Immature natural killer cell (primary cell): ENCODE results near the gene WDR49. TPM values are rescaled to one million over a fixed set of nuclear protein-coding genes. Genes with fewer than 3 reads are reported as not detected.
"Not testable (repeated sequence)": the region's sequence is repeated elsewhere in the genome, so short reads cannot be mapped to it uniquely, and the experiment has no call there.

Source experiments
- DNase-seq, 3 donors: peaks; one replicate each; pipeline ENCODE4 v3.0.0; 2022; ENCODE audit warnings: mixed read lengths in 1 of 3
- H3K27ac Mint-ChIP-seq, 6 donors: one replicate each; pipeline ENCODE4 v1.8.0; 2020; ENCODE audit warnings: mixed read lengths in 6 of 6, mild to moderate bottlenecking in 5 of 6, inconsistent platforms in 4 of 6, moderate library complexity in 3 of 6
- H3K27me3 Mint-ChIP-seq, 3 donors: one replicate each; pipeline ENCODE4 v1.8.0; 2020 to 2021; ENCODE audit warnings: low read depth in 3 of 3, mild to moderate bottlenecking in 3 of 3, mixed read lengths in 3 of 3, moderate library complexity in 3 of 3, inconsistent platforms in 1 of 3
- H3K36me3 Mint-ChIP-seq, 3 donors: one replicate each; pipeline ENCODE4 v1.8.0; 2020; ENCODE audit warnings: mixed read lengths in 3 of 3, inconsistent platforms in 2 of 3, mild to moderate bottlenecking in 2 of 3
- H3K4me1 Mint-ChIP-seq, 2 donors: one replicate each; pipeline ENCODE4 v1.8.0; 2020; ENCODE audit warnings: inconsistent platforms in 2 of 2, mild to moderate bottlenecking in 2 of 2, mixed read lengths in 2 of 2, moderate library complexity in 1 of 2
- H3K4me3 Mint-ChIP-seq, 5 donors: one replicate each; pipeline ENCODE4 v1.8.0; 2020; ENCODE audit warnings: mild to moderate bottlenecking in 5 of 5, mixed read lengths in 5 of 5, inconsistent platforms in 3 of 5, moderate library complexity in 3 of 5
- H3K9me3 Mint-ChIP-seq, 6 donors: one replicate each; pipeline ENCODE4 v1.8.0; 2020; ENCODE audit warnings: mild to moderate bottlenecking in 6 of 6, mixed read lengths in 6 of 6, inconsistent platforms in 4 of 6, moderate library complexity in 3 of 6
- polyA plus RNA-seq, 3 donors: library from polyadenylated mRNA; unstranded; fragments of 300-500 nt; fragmentation: Illumina TruSeq; gene quantifications; one replicate each; pipeline ENCODE4 v1.2.3, GENCODE V29; 2021

The WDR49 gene
- polyA plus RNA-seq, 3 donors from 2014 or later = 0.21 TPM; not detected in 2

DNA sequence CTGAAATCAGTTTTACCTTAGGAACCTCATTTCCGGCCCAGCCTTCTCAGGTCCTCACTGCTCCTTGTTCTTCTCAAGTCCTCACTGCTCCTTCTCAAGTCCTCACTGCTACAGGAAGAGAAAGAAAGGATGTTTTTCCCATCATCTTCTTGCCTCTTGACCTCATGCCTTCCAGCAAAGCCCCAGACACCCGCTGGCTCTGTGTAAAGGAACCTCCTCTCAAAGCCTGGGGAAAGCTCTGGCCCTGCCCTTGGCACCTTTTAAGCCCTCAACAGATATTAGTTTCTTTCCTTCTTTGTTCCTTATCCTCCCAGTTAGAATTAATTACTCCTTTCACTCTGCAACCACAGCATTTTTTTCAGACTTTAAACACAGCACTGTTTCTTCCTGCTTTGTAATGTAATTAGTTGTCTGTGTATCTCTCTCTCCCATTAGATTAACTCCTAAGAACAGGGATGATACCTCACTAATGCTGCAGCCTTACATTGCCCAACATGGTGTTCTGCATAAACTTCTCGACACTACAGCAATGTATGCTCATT lies 4.0 kb upstream of the WDR49 start:
- Mint-ChIP-seq H3K4me1 (peaks cover 8 to 10% of the 10 kb centered on the region in 2 donors), H3K27ac (no peak overlapping the region), H3K9me3 (no peaks in the 10 kb centered on the region), H3K4me3 (no peak overlapping the region), H3K36me3 (no peaks in the 10 kb centered on the region), H3K27me3 (peaks cover 2 to 5% (median 3%) of the 10 kb centered on the region in 3 donors)
- DNase-seq = no peak

DNA sequence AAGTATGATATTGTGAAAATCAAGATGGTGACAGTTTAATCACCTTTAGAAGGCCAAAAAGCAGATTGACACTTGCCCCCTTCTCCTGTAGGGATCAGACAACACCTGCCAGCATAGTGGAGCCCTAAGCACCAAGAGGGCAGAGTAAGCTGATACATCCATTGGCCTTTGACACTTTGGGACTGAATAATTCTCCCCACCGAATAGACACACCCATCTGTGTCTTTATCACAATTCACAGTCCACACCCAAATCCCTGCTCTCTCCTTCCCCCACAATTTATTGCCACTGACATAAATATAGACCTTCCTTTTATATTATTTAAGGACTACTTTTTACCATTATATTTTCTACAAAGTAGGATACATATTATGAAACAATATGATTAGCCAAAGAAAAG lies 3.1 kb upstream of the WDR49 start:
- Mint-ChIP-seq H3K4me3 (no peak overlapping the region), H3K9me3 (no peaks in the 10 kb centered on the region), H3K27me3 (peaks cover 2 to 5% (median 3%) of the 10 kb centered on the region in 3 donors), H3K4me1 (peaks cover 9 to 14% of the 10 kb centered on the region in 2 donors), H3K27ac (peak overlapping the region in 1 of 6 donors; percentile 4), H3K36me3 (no peaks in the 10 kb centered on the region)
- no peak for DNase-seq

DNA sequence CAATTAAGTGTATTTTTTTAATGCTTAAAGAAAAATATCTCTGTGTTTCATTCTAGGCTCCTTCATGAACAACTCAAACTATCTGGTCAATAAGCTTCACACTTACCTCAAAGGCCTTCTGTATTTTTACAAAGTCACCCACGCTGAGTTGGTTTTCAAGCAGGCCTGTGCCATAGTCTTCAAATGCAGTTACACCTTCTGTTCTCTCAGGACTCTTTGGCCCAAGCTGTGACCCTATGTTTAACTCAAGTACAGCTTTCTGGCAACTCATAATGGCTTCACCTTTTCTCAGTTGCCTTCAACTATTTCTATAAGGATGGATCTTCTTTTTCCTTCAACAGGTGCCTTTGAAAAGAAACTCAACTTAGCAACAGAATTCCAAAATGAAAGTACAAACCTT lies 587 bp downstream of the WDR49 start:
- no peaks in the 10 kb centered on the region for H3K36me3 Mint-ChIP-seq
- H3K9me3 Mint-ChIP-seq = peaks cover 0 to 2% (median 0%) of the 10 kb centered on the region in 6 donors
- peak overlapping the region in 5 of 6 donors; percentile 9 to 48 (median 26) for H3K27ac Mint-ChIP-seq
- peak overlapping the region in 4 of 5 donors; percentile 11 to 34 (median 30) for H3K4me3 Mint-ChIP-seq
- H3K27me3 Mint-ChIP-seq = peaks cover 0 to 5% (median 2%) of the 10 kb centered on the region in 3 donors
- H3K4me1 Mint-ChIP-seq = peaks cover 40 to 46% of the 10 kb centered on the region in 2 donors
- no peak for DNase-seq

DNA sequence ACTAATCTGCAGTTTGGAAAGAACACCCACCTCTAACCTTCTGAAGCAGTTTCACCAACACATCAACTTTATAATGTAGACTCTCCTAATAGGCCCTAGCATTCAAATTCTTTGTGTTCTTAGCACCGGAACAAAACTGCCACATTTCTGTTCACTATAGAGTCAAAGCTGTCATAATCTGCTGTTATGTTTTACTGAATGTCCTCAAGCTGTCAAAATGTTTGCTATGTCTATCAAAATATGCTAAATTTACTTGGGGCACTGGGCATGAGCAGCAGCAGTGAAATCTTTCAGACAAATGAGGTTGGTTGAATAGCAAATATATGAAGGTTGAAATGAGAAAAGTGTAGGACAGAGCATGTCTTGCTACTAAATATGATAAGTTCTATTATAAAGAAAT lies 1.9 kb downstream of the WDR49 start:
- H3K4me3 Mint-ChIP-seq = peak overlapping the region in 1 of 5 donors; percentile 27
- peaks cover 40 to 46% of the 10 kb centered on the region in 2 donors for H3K4me1 Mint-ChIP-seq
- peaks cover 0 to 2% (median 0%) of the 10 kb centered on the region in 6 donors for H3K9me3 Mint-ChIP-seq
- peaks cover 0 to 4% (median 2%) of the 10 kb centered on the region in 3 donors for H3K27me3 Mint-ChIP-seq
- no peak overlapping the region for H3K27ac Mint-ChIP-seq
- H3K36me3 Mint-ChIP-seq = no peaks in the 10 kb centered on the region
- DNase-seq = no peak

DNA sequence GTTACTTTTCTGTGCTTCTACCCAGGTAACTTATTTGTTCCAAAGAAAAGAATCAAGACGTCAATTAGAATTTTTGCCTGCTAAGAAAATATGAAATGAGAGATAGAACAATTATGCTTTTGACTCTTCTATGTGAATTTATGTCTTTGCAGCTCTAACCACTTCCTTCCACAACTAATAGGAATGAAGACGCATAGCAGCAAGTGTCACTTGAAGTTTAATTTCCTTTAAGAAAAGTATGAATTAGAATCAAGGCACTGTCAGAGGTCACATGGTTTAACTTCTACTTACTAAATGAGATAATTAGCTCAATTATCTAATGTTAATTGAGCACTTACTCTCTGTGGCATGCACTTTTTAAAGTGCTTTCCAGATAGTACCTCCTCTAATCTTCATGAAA lies 3.3 kb downstream of the WDR49 start:
- Mint-ChIP-seq H3K36me3 (peaks cover 0 to 7% (median 6%) of the 10 kb centered on the region in 3 donors), H3K4me1 (peaks cover 40 to 46% of the 10 kb centered on the region in 2 donors), H3K4me3 (peak overlapping the region; percentile 56 to 74 (median 68)), H3K27ac (peak overlapping the region; percentile 33 to 78 (median 67)), H3K9me3 (peaks cover 0 to 2% (median 2%) of the 10 kb centered on the region in 6 donors), H3K27me3 (peaks cover 0 to 3% (median 0%) of the 10 kb centered on the region in 3 donors)
- peak in 2 of 3 donors; percentile 6 to 18 for DNase-seq

DNA sequence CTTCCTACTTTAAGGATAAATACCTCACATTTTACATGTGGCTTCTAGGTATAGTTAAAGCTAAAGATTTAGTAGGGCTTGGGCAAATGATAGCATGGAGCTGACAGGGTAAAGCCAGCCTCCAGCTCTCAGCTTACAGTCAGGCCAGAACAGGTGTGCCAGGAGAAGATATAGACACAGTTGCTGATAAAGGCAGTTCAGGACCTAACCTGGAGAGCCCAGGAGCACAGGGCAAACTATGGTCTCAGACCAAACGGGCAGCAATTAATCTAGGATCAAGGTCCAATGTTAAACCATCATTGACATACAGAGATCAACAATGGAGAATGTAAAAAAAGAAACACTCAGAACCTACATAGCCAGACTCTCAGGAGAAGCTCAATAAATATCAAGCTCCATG lies 4.0 kb downstream of the WDR49 start:
- Mint-ChIP-seq H3K9me3 (peaks cover 0 to 5% (median 2%) of the 10 kb centered on the region in 6 donors), H3K4me3 (peak overlapping the region; percentile 56 to 74 (median 68)), H3K27me3 (peaks cover 0 to 3% (median 0%) of the 10 kb centered on the region in 3 donors), H3K27ac (peak overlapping the region in 5 of 6 donors; percentile 17 to 78 (median 67)), H3K36me3 (peaks cover 0 to 8% (median 7%) of the 10 kb centered on the region in 3 donors), H3K4me1 (peaks cover 40 to 46% of the 10 kb centered on the region in 2 donors)
- no peak for DNase-seq

DNA sequence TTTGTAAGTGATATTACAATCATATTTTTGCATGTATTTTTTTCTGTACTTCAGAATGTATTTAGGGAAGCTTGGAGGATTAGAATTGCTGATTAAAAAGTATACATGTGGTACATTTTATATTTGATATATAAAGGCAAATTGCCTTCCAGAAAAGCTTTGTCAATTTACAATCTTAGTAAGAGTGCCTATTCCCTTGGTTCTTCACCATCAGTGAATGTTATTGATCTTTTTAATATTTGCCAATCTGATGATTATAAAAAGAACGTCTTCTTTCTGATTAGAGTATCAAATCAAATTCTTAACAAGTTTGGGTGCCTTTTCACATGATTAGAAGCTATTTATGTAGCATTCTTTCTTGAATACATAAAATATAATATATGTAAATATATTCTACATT lies 9.1 kb downstream of the WDR49 start:
- peaks cover 0 to 2% (median under 1%) of the 10 kb centered on the region in 3 donors for H3K27me3 Mint-ChIP-seq
- no peak overlapping the region for H3K4me3 Mint-ChIP-seq
- DNase-seq = no peak
- peaks cover 0 to 12% (median 1%) of the 10 kb centered on the region in 6 donors for H3K9me3 Mint-ChIP-seq
- H3K36me3 Mint-ChIP-seq = peaks cover 0 to 11% (median 7%) of the 10 kb centered on the region in 3 donors
- peaks cover 8 to 10% of the 10 kb centered on the region in 2 donors for H3K4me1 Mint-ChIP-seq
- no peak overlapping the region for H3K27ac Mint-ChIP-seq

DNA sequence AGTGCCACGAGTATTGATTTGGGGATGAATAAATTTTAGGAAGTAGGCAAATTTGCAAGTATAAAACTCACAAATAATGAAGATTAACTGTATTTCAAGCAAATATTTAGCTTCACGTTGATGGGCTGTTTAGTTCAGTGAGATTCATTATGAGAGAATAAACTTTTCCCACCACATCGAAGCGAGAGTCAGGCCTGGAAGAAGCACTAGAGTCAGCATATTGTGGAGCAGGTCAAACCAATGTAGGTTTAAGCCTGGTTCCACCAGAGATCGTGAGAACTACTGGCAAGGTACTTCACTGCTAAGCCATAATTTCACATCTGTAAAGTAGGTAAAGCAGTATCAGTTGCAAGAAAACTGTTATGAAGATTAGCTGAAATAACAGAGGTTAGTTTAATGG lies 22.3 kb downstream of the WDR49 start:
- Mint-ChIP-seq H3K9me3 (no peaks in the 10 kb centered on the region), H3K27me3 (peaks cover 0 to 2% (median 0%) of the 10 kb centered on the region in 3 donors), H3K27ac (no peak overlapping the region), H3K4me1 (no peaks in the 10 kb centered on the region), H3K36me3 (no peaks in the 10 kb centered on the region), H3K4me3 (no peak overlapping the region)
- no peak for DNase-seq

DNA sequence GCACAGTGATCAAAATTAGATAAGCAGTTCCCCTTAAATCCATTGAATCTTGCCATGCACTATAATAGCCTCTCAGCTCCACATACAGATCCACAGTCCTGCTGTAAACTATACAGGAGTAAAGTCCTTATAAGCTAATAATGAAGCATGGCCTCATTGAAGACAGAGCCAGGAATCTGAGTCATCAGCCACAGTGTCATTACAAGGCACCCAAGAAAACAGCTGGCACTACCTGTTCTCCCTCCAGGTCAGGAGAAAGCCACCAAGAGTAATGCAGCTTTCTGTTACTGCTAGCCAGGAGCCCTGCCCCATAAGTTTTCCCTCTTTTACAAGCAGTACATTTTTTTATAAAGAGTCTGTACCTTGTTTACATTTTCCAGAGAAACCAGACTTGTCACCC lies 27.3 kb downstream of the WDR49 start:
- no peak overlapping the region for H3K4me3 Mint-ChIP-seq

DNA sequence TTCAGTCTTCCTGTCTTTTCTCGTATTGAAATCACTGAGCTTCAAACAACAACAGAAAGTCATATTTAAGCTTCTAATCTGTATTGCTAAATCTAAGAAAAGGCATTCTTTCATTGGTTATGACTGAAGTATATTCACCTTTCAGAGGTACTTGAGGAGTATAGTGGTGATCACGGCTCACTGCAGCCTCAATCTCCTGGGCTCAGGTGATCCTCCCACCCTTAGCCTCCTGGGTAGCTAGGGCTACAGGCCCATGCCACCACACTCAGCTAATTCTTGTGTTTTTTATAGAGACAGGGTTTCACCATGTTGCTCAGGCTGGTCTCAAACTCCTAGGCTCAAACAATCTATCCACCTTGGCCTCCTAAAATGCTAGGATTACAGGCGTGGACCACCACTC lies 38.7 kb downstream of the WDR49 start:
- Mint-ChIP-seq H3K27me3 (peaks cover 3 to 6% (median 4%) of the 10 kb centered on the region in 3 donors), H3K4me1 (no peaks in the 10 kb centered on the region), H3K9me3 (peaks cover 0 to 7% (median 0%) of the 10 kb centered on the region in 6 donors), H3K4me3 (no peak overlapping the region), H3K27ac (no peak overlapping the region), H3K36me3 (peaks cover 0 to 3% (median 0%) of the 10 kb centered on the region in 3 donors)
- no peak for DNase-seq

More for the DNA sequence above, 27.3 kb downstream of the WDR49 start:
- no peaks in the 10 kb centered on the region for H3K9me3 Mint-ChIP-seq
- no peaks in the 10 kb centered on the region for H3K36me3 Mint-ChIP-seq
- H3K4me1 Mint-ChIP-seq = no peaks in the 10 kb centered on the region
- peaks cover 0 to 2% (median 2%) of the 10 kb centered on the region in 3 donors for H3K27me3 Mint-ChIP-seq
- DNase-seq = no peak
- H3K27ac Mint-ChIP-seq = no peak overlapping the region

DNA sequence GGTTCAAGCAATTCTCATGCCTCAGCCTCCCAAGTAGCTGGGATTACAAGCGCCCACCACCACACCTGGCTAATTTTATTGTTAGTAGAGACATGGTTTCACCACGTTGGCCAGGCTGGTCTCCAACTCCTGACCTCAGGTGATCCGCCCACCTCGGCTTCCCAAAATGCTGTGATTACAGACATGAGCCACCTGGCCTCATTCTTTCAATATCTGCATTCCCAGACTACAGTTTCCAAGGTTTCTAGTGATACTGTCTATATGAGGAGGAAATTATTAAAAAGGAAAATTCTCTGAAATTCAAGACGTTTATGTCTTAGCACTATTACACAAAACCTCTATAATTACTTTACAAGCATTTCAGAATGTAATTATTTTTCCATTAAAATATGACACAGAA lies 39.5 kb downstream of the WDR49 start:
- H3K36me3 Mint-ChIP-seq, DNase-seq, H3K9me3 Mint-ChIP-seq, H3K4me3 Mint-ChIP-seq, H3K4me1 Mint-ChIP-seq, H3K27ac Mint-ChIP-seq, H3K27me3 Mint-ChIP-seq: not testable (repeated sequence)

DNA sequence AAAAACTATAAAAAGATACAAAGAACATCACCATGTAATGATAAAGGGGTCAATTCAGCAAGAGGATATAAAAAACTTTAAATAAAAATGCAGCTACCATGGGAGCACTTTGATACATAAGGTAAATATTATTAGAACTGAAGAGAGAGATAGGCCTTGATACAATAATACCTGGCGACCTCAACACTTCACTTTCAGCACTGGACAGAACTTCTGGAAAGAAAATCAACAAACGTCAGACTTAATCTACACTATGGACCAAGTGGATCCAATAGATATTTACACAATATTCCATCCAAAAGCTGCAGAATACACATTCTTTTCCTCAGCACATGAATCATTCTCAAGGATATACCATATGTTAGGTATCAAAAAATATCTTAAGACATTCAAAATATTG lies 42.0 kb downstream of the WDR49 start:
- Mint-ChIP-seq H3K4me1 (no peaks in the 10 kb centered on the region), H3K36me3 (no peaks in the 10 kb centered on the region), H3K27ac (no peak overlapping the region), H3K9me3 (peaks cover 0 to 4% (median 0%) of the 10 kb centered on the region in 6 donors), H3K4me3 (no peak overlapping the region), H3K27me3 (peaks cover 3 to 5% (median 4%) of the 10 kb centered on the region in 3 donors)
- DNase-seq = no peak

DNA sequence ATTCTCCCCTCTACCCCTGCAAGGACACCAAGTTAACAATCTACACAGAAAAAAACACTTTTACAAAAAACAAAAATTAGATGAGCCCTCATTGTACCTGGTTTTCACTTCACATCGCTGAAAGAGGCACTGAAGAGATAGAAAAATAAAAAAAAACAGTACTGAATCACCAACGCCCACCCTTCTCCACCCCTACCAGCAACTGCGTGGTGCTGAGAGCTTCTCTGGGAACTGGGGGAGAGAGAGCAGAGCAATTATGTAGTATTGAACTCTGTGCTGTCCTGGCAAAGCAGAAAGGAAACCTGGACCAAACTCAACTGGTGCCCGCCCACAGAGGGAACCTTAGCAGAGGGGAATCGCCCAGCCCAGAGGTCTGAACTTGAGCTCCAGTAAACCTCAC lies 44.6 kb downstream of the WDR49 start:
- peaks cover 1 to 3% (median 1%) of the 10 kb centered on the region in 3 donors for H3K27me3 Mint-ChIP-seq
- no peaks in the 10 kb centered on the region for H3K36me3 Mint-ChIP-seq
- peaks cover 0 to 4% (median 0%) of the 10 kb centered on the region in 6 donors for H3K9me3 Mint-ChIP-seq
- no peak overlapping the region for H3K27ac Mint-ChIP-seq
- no peak overlapping the region for H3K4me3 Mint-ChIP-seq
- DNase-seq = no peak
- H3K4me1 Mint-ChIP-seq = no peaks in the 10 kb centered on the region

DNA sequence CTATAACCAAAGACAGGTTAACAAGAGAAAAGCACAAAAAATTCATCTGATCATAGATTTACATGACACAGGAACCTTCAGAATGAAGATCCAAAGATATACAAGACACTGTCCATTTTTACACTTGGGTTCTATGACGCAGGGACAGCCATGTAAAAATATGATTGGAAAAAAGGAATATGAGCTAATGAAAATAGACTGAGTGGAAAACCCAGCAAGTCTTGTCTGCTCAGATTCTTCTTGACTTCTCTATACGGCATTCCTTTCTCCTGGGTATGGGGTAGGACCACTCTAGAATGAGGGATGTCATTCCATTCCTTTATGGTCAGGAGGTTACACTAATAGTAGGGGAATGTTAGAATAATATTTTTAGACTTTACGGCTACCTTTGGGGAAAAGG lies 46.9 kb downstream of the WDR49 start:
- Mint-ChIP-seq H3K36me3 (no peaks in the 10 kb centered on the region), H3K4me3 (no peak overlapping the region), H3K27me3 (peaks cover 1 to 6% (median 1%) of the 10 kb centered on the region in 3 donors), H3K27ac (no peak overlapping the region), H3K4me1 (no peaks in the 10 kb centered on the region), H3K9me3 (no peaks in the 10 kb centered on the region)
- DNase-seq = no peak

DNA sequence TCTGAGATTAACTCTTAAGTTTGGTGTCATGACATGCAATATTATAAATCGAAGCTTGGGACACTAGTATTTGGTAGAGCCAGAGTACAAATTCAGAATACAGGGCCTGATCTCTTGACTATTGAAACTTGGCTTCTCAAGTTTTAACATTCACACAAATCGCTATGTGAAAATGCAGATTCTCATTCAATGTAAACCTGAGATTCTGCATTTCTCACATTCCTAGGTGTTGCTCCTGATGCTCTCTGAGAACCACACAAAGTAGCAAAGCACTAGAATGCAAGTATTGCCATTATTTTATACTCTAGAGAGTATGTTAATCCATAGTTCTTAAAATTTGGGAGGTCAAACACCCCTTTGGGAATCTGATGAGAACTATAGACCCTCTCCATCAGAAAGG lies 47.9 kb downstream of the WDR49 start:
- no peak for DNase-seq
- H3K9me3 Mint-ChIP-seq = no peaks in the 10 kb centered on the region
- H3K4me3 Mint-ChIP-seq = no peak overlapping the region
- no peaks in the 10 kb centered on the region for H3K4me1 Mint-ChIP-seq
- no peaks in the 10 kb centered on the region for H3K36me3 Mint-ChIP-seq
- H3K27ac Mint-ChIP-seq = no peak overlapping the region
- peaks cover 1 to 6% (median 1%) of the 10 kb centered on the region in 3 donors for H3K27me3 Mint-ChIP-seq
